Chondrocyte (in vitro differentiated cells): ENCODE data around the gene PRSS2. TPM values are rescaled to one million over a fixed set of nuclear protein-coding genes. Genes with fewer than 3 reads are reported as not detected.

Source experiments
- DNase-seq: peaks from one replicate; pipeline ENCODE4 v3.0.0; 2021; ENCODE audit warnings: mixed read lengths, low spot score
- H3K27ac Mint-ChIP-seq: one replicate; pipeline ENCODE4 v1.8.0; 2021; ENCODE audit warnings: mild to moderate bottlenecking, moderate library complexity, mixed read lengths; ENCODE audit not compliant: unreplicated experiment
- H3K27me3 Mint-ChIP-seq: 2 replicates; pipeline ENCODE4 v1.8.0; 2021; ENCODE audit warnings: low read depth, mixed read lengths
- H3K36me3 Mint-ChIP-seq: 2 replicates; pipeline ENCODE4 v1.8.0; 2021; ENCODE audit warnings: low read depth, mixed read lengths
- H3K4me1 Mint-ChIP-seq: 2 replicates; pipeline ENCODE4 v1.8.0; 2021; ENCODE audit warnings: low read depth, mild to moderate bottlenecking, mixed read lengths
- H3K4me3 Mint-ChIP-seq: one replicate; pipeline ENCODE4 v1.8.0; 2021; ENCODE audit warnings: mild to moderate bottlenecking, moderate library complexity, mixed read lengths; ENCODE audit not compliant: unreplicated experiment
- H3K9me3 Mint-ChIP-seq: 2 replicates; pipeline ENCODE4 v1.8.0; 2021; ENCODE audit warnings: low read depth, mixed read lengths
- CTCF ChIP-seq: fragments of 200-600 bp; sonication (generic); IDR thresholded peaks from 2 replicates; pipeline ENCODE4 v1.5.0; 2021; ENCODE audit warnings: antibody characterized with exemption, mild to moderate bottlenecking, moderate library complexity
- long read RNA-seq: library from polyadenylated mRNA; stranded (forward); transcript quantifications from one replicate; pipeline ENCODE4 v2.0.0, GENCODE V29; 2021
- total RNA-seq: library from RNA; stranded (reverse); gene quantifications from 3 replicates; pipeline ENCODE4 v1.2.1, GENCODE V29; 2021

Gene PRSS2
- not detected in 3 replicates for total RNA-seq
- long read RNA-seq = 0 reads

DNA sequence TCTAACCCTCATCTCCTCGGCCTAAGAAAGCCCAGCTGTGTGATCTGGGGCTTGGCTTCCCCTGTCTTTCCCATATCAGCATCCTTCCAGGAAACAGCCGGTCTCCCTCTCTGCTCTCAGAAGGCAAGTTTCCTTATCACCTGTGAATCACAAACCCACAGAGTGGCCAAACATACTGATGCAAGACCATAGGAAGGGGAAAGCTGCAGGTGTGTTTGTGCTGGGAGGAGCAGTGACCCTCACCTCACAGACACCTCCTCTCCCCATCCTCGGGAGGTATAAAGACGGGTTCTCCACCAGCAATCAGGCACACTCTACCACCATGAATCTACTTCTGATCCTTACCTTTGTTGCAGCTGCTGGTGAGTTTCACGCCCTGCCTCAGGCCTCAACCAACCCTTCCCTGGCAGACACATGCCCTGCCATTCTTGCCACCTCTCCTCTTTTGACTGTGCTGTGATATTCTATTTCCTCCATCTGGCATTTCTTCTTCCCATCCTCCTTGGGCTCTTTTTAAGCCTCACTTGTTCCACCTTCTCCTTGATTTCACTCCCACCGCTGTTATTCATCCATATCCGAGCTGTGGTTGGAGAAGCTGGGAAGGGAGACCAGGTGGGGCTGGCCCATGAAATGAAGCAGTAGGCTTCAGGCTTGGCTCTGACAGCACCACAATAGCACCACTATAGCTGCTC lies at the start of gene PRSS2:
PRSS2 (plus strand) TSS at position 310 of the 692 bp plus-strand sequence; CDS start at position 323, 13 bp downstream.
- Mint-ChIP-seq H3K27me3 (peaks cover 33% of the 10 kb centered on the region), H3K4me3 (no peak within 1 kb of the TSS)
- no peak for DNase-seq

DNA sequence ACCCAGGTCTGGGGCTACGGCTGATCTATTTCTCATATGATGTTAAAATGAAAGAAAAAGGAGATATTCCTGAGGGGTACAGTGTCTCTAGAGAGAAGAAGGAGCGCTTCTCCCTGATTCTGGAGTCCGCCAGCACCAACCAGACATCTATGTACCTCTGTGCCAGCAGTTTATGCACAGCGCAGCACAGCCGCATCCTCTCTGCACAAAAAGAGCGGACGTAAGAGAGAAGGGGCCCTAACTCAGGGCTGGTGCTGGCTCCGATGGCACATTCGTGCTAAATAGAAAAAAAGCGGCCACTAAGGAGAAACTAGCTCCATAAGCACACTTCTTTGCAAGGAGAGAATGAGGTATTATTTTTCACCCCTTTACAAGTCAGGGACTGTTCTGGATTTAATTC lies 49.8 kb upstream of the PRSS2 start:
- no peak for TF ChIP-seq CTCF
- Mint-ChIP-seq H3K27ac (no peak overlapping the region), H3K9me3 (no peaks in the 10 kb centered on the region), H3K27me3 (peaks cover 20% of the 10 kb centered on the region), H3K4me3 (no peak overlapping the region), H3K4me1 (no peaks in the 10 kb centered on the region), H3K36me3 (no peaks in the 10 kb centered on the region)
- no peak for DNase-seq

More for the DNA sequence above, at the start of gene PRSS2:
- H3K36me3 Mint-ChIP-seq = no peaks in the 10 kb centered on the region
- H3K9me3 Mint-ChIP-seq = no peaks in the 10 kb centered on the region
- no peak within 1 kb of the TSS for H3K27ac Mint-ChIP-seq
- TF ChIP-seq CTCF = no peak
- no peaks in the 10 kb centered on the region for H3K4me1 Mint-ChIP-seq

GRCh38 chr7:142722248-142722794 lies 48.4 kb upstream of the PRSS2 start:
- H3K27me3 Mint-ChIP-seq = peaks cover 20% of the 10 kb centered on the region
- H3K4me1 Mint-ChIP-seq = no peaks in the 10 kb centered on the region
- no peaks in the 10 kb centered on the region for H3K9me3 Mint-ChIP-seq
- no peaks in the 10 kb centered on the region for H3K36me3 Mint-ChIP-seq
- no peak overlapping the region for H3K4me3 Mint-ChIP-seq
- no peak for DNase-seq
- TF ChIP-seq CTCF = no peak
- H3K27ac Mint-ChIP-seq = no peak overlapping the region

DNA sequence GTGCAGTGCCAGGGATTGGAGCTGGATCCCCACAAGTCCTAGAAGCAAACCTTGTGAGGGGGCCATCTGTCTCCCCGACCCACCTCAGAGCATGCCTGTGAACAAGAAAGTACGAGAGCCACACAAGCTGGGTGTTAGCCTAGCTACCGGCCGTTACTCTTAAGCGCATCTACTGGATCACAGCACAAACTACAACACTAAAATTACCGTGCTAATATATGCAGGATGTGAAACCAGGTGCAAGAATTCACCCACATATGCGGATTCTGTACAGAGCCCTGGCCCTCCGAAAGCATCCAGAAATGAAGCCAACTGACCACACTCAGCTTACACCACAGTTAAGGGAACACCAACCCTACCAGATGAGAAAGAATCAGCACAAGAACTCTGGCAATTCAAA lies 37.5 kb upstream of the PRSS2 start:
- no peak overlapping the region for H3K27ac Mint-ChIP-seq
- H3K4me3 Mint-ChIP-seq = no peak overlapping the region
- H3K4me1 Mint-ChIP-seq = no peaks in the 10 kb centered on the region
- TF ChIP-seq CTCF = no peak
- H3K27me3 Mint-ChIP-seq = peaks cover 18% of the 10 kb centered on the region
- DNase-seq = no peak
- H3K9me3 Mint-ChIP-seq = peaks cover 2% of the 10 kb centered on the region
- no peaks in the 10 kb centered on the region for H3K36me3 Mint-ChIP-seq

- no peaks in the 10 kb centered on the region for H3K36me3 Mint-ChIP-seq
These were observed 30.8 kb upstream of the PRSS2 start for GRCh38 chr7:142739923-142740492.

More at GRCh38 chr7:142739923-142740492, 30.8 kb upstream of the PRSS2 start:
- Mint-ChIP-seq H3K9me3 (no peaks in the 10 kb centered on the region), H3K4me3 (no peak overlapping the region), H3K27me3 (peaks cover 23% of the 10 kb centered on the region), H3K27ac (no peak overlapping the region), H3K4me1 (no peaks in the 10 kb centered on the region)
- no peak for TF ChIP-seq CTCF
- no peak for DNase-seq
